HG03025 (cell line): ENCODE measurements around the gene FBXW11.
"Not testable (repeated sequence)": the region's sequence is repeated elsewhere in the genome, so short reads cannot be mapped to it uniquely, and the experiment has no call there.

Source experiments
- ATAC-seq: cut with Tn5 transposase; IDR thresholded peaks from one replicate; pipeline ENCODE4 v1.9.1; 2021; ENCODE audit warnings: mild to moderate bottlenecking, moderate library complexity; ENCODE audit not compliant: unreplicated experiment, low FRiP score

FBXW11 gene

GRCh38 chr5:172020110-172020786, 13.8 kb upstream of the FBXW11 start:
- ATAC-seq: not testable (repeated sequence)

DNA sequence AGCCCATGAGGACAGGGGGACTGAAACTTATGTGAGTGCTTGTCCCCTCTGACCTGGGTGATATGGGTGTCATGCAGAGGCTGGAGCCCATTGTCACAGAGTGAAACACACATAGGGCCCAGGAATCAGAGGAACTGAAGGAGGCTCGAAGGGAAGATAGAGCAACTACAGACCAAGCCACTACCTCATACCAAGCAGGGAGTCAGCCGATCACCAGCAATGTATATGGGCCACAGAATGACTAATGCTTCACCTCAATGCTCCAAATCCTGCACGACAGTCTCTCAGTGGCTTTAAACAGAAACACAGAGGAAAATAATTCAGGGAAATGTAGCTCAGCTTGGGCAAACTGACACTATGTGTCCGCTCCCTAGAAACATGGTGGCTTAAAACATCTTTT, 8.9 kb upstream of the FBXW11 start:
- ATAC-seq: no peak

DNA sequence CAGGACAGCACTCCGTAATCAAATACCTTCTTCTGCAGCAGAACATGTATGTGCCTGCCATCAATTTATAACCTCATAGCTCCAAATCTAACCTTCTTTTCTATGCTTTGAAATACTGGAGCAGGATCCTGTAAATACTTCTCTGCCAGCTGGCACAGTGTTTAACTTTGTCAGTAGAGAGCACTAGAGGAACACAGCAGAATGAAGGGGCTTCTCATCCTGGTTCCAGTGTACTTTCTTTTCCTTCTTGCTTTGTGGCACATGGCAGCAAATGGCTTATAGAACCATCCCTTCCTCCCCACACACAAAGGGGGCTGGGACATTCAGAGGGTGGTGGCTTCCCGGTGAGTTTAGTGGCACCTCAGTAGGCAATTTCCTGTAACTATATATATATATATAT, 3.8 kb upstream of the FBXW11 start:
- no peak for ATAC-seq

- no peak for ATAC-seq
Observed at GRCh38 chr5:172009536-172010270, 3.3 kb upstream of the FBXW11 start.

GRCh38 chr5:172008689-172009141, 2.3 kb upstream of the FBXW11 start:
- no peak for ATAC-seq

- no peak for ATAC-seq
Observed at GRCh38 chr5:172008111-172008455, 1.6 kb upstream of the FBXW11 start.

DNA sequence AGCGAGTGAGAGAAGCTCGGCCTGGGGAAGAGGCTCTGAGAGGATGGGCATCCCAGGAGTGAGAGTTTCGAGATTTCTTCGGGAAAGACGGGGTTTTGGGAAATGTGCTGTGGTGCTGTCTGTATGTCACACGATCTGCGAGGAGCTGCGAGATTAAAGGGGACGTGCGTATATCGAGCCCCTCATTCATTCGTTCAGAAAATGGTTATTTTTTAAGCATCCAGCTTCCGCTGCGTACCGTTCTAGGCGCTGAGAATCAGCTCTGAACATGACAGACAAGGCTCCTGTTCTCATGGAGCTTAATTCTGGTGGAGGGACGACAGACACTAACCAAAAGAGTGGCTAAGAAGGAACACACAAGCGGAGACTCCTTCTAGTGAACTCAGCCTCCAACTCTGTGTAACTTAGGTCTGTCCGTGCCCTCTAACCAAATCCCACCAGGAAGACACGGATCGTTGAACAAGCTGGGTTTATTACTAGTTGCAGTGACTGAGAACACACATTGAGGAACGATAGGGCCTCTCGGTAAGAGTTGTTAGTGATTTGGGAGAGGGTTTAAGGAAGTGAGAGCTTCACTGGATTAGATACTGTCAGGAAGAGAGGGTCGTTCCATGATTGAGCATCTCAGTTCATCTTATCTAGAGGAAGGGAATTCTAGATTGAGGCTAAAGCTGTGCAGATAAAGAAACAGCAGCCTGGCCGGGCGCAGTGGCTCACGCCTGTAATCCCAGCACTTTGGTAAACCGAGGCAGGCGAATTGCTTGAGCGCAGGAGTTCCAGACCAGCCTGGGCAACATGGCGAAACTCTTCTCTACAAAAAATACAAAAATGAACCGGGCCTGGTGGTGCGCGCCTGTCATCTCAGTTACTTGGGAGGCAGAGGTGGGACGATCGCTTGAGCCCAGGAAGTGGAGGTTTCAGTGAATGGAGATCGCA, 1.0 kb upstream of the FBXW11 start:
- no peak for ATAC-seq

- peak; percentile 6 for ATAC-seq
Observed at GRCh38 chr5:172005708-172006320, 624 bp downstream of the FBXW11 start.

DNA sequence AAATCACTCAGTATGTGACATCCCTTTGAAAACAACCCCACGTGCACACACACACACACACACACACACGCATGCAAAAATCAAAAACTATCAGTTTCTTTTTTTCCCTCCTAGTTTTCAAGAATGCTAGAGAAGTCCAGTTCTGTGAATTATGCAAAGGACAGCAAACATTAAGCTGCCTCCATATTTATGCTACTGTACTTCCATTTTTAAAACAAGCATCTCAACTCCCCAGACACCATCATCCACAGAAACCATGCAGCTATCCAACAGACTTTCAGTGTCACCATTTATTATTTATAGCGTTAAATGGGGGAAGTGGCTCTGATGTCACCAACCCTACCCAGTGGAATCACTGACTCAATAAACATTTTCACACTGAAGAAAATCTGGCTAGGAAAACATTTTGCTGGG, 1.6 kb downstream of the FBXW11 start:
- ATAC-seq: no peak

DNA sequence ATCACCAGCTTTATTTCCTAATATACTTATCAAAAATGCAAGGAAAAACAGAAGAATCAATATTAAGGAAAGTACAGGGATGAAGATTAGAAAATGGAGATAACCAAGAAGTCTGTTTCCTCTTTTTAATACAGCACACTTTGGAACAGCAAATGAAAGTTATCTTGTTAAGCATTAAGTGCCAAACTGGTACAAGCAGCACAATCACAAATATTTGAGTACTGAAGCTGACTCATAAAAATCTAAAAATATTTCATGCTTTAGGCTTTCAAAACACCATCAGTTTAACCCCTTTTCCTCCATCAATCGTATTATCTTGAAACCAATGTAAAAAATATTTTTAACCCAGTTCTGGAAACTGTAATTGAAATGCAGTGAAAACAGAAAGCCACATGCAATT, 2.7 kb downstream of the FBXW11 start:
- no peak for ATAC-seq

- no peak for ATAC-seq
Observed at GRCh38 chr5:172002840-172003512, 3.5 kb downstream of the FBXW11 start.

DNA sequence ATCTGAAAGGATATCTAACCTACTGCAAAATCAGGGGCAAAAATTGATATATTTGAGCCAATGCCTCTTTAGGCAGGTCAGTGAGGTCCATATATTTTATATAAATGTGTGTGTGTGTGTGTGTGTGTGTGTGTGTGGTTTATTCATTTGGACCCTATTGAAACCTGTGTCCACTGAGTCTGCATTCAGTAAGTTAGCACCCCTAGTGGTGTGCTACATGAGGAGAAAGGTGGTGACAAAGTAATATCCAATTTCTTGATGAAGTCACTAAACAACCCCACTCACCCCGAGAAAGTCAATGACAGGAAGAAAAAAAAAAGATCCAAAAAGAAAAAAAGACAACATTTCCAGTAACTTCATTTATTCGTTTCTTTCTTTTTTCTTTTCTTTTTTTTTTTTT, 4.1 kb downstream of the FBXW11 start:
- no peak for ATAC-seq

DNA sequence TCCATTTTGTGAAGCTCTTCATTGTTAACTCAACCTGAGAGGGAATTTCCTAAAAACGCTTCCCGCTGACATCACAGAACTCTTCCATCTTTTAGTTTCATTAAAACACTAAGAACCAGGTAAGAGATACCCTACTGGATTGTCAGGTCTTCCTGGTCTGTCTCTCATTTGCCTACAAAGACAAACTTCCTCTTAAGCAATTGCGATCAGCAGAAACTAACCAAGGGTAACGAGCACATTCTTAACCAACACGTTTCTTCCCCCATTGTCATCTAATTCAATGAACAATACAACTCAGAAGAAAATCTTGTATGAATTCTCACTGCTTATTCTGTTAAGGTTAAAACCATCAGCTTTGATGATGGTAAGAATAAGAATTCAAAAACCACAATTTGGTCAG, 6.6 kb downstream of the FBXW11 start:
- ATAC-seq: no peak

DNA sequence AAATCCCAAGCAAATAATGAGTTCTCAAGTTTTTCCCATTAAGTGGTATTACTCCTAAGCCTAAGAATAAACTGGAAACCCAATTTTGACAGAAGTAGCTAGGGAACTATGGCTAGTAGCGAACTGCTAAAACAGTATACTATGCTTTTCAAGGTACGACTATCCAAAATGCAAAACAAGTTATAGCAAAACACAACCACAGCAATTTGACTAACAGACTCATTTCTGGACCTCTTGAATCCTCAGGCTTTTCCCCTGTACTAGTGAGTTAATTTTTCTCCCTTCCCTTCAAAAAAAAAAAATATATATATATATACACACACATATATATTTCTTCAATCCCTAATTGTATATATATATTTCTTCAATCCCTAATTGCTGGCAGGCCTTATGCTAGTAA, 7.3 kb downstream of the FBXW11 start:
- no peak for ATAC-seq

DNA sequence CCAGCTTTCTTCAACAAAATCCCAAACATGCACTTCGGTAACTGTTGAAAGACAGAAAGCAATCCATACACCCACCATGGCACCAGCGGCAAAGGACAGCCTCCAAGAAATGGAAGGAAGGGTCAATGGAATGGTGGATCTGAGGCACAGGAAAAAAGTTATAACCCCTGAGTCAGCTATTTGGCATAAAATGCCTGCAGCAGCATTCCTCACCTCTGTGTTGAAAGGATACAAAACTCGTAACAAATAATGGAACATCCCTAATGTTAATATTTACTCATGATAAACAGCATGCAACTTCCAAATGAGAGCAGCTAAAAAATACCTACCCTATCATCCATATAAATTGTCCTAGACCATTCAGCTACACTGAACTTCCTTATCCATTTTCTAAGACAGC, 9.4 kb downstream of the FBXW11 start:
- no peak for ATAC-seq

GRCh38 chr5:171992813-171993212, 13.6 kb downstream of the FBXW11 start:
- ATAC-seq: no peak

DNA sequence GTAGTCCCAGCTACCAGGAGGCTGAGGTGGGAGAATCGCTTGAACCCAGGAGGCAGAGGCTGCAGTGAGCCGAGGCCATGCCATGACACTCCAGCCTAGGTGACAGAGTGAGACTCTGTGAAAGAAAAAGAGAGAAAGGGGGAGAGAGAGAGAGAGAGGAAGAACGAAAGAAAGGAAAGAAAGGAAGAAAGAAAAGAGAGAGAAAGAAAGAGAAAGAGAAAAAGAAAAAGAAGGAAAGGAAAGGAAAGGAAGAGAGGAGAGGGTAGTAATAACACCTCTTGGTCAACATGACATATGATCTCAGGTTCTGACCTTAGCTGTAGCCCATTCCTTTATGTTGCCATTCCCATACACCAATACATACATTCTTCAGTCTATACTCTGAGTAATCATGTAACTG, 14.1 kb downstream of the FBXW11 start:
- ATAC-seq: no peak

- ATAC-seq: no peak
Observed at GRCh38 chr5:171990713-171991015, 15.8 kb downstream of the FBXW11 start.

DNA sequence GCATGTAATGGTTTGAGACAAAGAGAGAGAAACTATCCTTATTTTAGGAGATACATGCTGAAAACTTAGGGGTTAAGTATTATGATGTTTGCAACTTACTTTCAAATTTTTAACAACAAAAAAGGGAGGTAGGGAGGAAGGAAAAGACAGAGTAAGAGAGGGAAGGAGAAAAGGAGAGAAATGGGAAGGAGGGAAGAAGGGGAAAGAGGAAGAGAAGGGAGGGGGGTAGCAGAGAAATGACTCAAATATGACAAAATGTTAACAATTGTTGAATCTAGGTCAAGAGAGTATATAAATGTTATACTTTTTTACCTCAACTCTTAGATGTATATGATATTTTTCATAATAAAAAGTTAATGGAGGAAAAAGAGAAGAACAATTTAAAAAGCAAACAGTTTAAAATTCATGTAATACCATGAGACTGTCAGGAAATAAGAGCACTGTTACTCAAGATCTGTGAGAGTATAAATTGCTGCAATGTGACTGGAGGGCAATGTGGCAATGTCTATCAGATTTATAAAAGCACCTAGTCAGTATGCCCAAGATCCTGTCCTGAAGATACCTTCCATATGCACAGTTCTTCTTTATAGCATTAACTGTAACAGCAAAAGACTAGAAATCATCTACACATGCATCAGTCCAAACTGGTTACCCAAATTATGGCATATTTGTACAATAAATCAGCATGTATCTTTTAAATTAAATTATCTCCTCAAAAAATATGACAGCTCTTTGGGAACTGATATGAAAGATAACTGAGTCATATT, 16.3 kb downstream of the FBXW11 start:
- no peak for ATAC-seq

DNA sequence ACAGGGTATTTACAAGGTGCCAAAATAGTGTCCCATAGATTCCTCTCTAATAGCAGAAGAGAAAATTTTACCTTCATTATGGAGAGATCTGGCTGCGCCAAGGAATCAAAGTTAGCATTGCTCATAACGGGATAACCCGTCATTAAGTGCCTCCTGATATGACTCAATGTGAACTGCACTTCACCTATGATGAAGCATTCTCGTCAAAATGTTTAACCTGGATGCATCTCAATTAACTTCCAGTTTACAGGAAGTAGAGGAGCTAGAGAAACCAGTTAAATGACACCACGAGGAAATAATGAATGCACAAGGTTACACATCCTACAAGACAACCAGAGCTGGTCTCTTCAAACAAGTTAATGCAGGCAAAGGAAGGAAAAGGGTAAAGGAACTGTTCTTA, 17.2 kb downstream of the FBXW11 start:
- ATAC-seq: no peak
